NCI-H226 (cell line): Measurements from ENCODE around the gene CIB4.

Experiments used
- DNase-seq: peaks from one replicate; pipeline ENCODE4 v3.0.0-alpha.2; 2015

Gene CIB4

GRCh38 chr2:26540961-26541360 is 100.2 kb downstream of the CIB4 start:
- no peak for DNase-seq

GRCh38 chr2:26540306-26540705 is 100.9 kb downstream of the CIB4 start:
- DNase-seq = no peak

GRCh38 chr2:26537826-26538475 is 103.2 kb downstream of the CIB4 start:
- no peak for DNase-seq

GRCh38 chr2:26537069-26537825 is 103.9 kb downstream of the CIB4 start:
- DNase-seq = no peak

GRCh38 chr2:26536371-26537068 is 104.6 kb downstream of the CIB4 start:
- no peak for DNase-seq

GRCh38 chr2:26535663-26536275 is 105.4 kb downstream of the CIB4 start:
- DNase-seq = no peak

- DNase-seq = no peak
Measured at GRCh38 chr2:26534865-26535662, 106.1 kb downstream of the CIB4 start.

- no peak for DNase-seq
Measured at GRCh38 chr2:26534098-26534864, 106.9 kb downstream of the CIB4 start.

- no peak for DNase-seq
Measured at GRCh38 chr2:26533661-26534060, 107.5 kb downstream of the CIB4 start.

GRCh38 chr2:26532301-26533250 is 108.6 kb downstream of the CIB4 start:
- DNase-seq = no peak
